Hepatocyte (in vitro differentiated cells): ENCODE data around the gene GJB6.

Experiments
- EZH2 ChIP-seq: fragments of 200-600 bp; sonication (generic); IDR thresholded peaks from 2 replicates; pipeline ENCODE4 v1.6.1; 2016; ENCODE audit warnings: antibody characterized with exemption, mild to moderate bottlenecking, borderline replicate concordance
- EZH2phosphoT487 ChIP-seq: fragments of 200-600 bp; sonication (generic); IDR thresholded peaks from one replicate; pipeline ENCODE4 v1.6.1; 2018; ENCODE audit warnings: antibody characterized with exemption, mild to moderate bottlenecking, low read depth, moderate library complexity; ENCODE audit not compliant: unreplicated experiment, severe bottlenecking
- TF ChIP-seq, protein P1 (sequence below): fragments of 200-600 bp; sonication (generic); IDR thresholded peaks from 2 replicates; pipeline ENCODE4 v1.5.1; 2016; ENCODE audit warnings: antibody characterized with exemption, mild to moderate bottlenecking; ENCODE audit not compliant: poor library complexity

GRCh38 chr13:20264271-20265018, 32.3 kb upstream of the GJB6 start:
- TF ChIP-seq, protein P1, sequence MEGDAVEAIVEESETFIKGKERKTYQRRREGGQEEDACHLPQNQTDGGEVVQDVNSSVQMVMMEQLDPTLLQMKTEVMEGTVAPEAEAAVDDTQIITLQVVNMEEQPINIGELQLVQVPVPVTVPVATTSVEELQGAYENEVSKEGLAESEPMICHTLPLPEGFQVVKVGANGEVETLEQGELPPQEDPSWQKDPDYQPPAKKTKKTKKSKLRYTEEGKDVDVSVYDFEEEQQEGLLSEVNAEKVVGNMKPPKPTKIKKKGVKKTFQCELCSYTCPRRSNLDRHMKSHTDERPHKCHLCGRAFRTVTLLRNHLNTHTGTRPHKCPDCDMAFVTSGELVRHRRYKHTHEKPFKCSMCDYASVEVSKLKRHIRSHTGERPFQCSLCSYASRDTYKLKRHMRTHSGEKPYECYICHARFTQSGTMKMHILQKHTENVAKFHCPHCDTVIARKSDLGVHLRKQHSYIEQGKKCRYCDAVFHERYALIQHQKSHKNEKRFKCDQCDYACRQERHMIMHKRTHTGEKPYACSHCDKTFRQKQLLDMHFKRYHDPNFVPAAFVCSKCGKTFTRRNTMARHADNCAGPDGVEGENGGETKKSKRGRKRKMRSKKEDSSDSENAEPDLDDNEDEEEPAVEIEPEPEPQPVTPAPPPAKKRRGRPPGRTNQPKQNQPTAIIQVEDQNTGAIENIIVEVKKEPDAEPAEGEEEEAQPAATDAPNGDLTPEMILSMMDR: no peak
- no peak for TF ChIP-seq EZH2phosphoT487
- TF ChIP-seq EZH2: no peak
